ENCODE measurements around the gene LRRC3.
A peak's percentile ranks its signal among the peaks of the same experiment; 100 is the strongest.

LRRC3 gene

GRCh38 chr21:44510508-44511218, 55.4 kb downstream of the LRRC3 start:
- TF ChIP-seq CTCF (conservative IDR thresholded peaks at IDR 0.05; ENCODE audit: low read depth), result peak; percentile 66
- CTCF ChIA-PET, result interaction anchor here (0.5 to 2.1 kb wide), 19 partner anchors 10 to 1705 kb away, joined by 3 to 36 read pairs (median 3); partner anchors contain the start of gene UBE2G2
- DNase-seq (ENCODE audit: low spot score), result peak; percentile 41
- POLR2A ChIA-PET (ENCODE audit: low non-redundant PET), result no interaction called here
- no peak overlapping the region for H3K27ac ChIP-seq

GRCh38 chr21:44511219-44511937, 56.1 kb downstream of the LRRC3 start:
- no peak for DNase-seq (ENCODE audit: low spot score)
- TF ChIP-seq CTCF (conservative IDR thresholded peaks at IDR 0.05; ENCODE audit: low read depth), result no peak
- ChIA-PET CTCF (interaction anchor here (0.5 to 2.1 kb wide), 12 partner anchors 10 to 1704 kb away, joined by 3 to 36 read pairs (median 4); partner anchors contain the start of gene UBE2G2), POLR2A (ENCODE audit: low non-redundant PET) (interaction anchor here (0.6 kb wide), 1 partner anchor 196 kb away, joined by 5 read pairs; no protein-coding TSS in a partner anchor)
- H3K27ac ChIP-seq, result no peak overlapping the region
